Urothelium cell line (cell line): Measurements from ENCODE around the gene MAD2L1BP.
"Not testable (repeated sequence)": the region's sequence is repeated elsewhere in the genome, so short reads cannot be mapped to it uniquely, and the experiment has no call there.

ENCODE experiments used
- DNase-seq: peaks from one replicate; pipeline ENCODE4 v3.0.0; 2011; ENCODE audit warnings: low spot score, mixed read lengths
- FAIRE-seq: peaks from 2 replicates; lab custom pipeline; 2011; peaks lifted over from hg19 to GRCh38; lab: Jason Lieb, UNC

Gene MAD2L1BP

DNA sequence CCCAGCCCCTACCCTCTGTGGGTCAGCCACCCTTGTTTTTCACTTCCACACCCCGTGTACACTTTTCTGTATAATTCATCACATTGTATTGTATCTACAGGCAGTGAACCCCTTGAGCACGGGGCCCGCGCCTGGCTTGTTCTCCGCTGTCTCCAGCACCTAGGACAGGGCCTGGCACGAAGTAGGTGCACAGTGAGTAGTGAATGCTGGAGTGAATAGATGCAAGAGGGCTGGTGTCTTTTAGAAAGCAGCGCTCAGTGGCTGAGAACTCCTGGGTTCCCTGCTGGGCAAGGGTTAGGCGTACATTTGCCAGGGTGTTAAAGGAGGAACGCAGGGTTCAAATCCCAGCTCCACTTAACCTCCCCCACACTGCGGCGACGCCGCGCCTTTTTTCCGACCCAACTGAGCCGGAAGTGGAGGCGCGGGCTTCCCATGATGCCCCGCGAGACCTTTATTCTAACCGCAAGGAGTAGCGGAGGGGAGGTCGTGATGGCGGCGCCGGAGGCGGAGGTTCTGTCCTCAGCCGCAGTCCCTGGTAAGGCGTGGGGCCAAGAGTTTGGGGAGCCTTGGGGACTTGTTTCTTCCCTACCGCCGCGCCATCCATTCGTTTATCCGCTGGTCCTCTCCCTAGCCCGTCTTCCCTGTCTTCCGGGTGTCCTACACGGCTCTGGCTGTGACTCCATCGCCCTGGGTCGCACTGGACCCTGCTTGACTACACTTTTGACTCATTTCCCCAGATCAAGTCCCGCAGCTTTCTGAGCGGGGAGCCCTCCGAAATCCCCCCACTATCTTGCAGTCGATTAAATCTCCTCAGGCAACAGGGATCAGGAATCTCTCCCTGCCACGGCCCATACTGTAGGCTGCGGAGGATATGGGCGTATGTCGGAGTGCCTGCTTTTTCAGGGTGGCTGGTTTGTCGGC is at the start of gene MAD2L1BP:
Gene MAD2L1BP (plus strand): TSS at position 454 of the 921 bp plus-strand sequence. CDS start 36 bp downstream, at position 490.
- DNase-seq, result peak; percentile 85

GRCh38 chr6:43588194-43588593 is 47.4 kb upstream of the MAD2L1BP start:
- no peak for DNase-seq
- FAIRE-seq, result no peak

More for the DNA sequence above, at the start of gene MAD2L1BP:
- no peak for FAIRE-seq

DNA sequence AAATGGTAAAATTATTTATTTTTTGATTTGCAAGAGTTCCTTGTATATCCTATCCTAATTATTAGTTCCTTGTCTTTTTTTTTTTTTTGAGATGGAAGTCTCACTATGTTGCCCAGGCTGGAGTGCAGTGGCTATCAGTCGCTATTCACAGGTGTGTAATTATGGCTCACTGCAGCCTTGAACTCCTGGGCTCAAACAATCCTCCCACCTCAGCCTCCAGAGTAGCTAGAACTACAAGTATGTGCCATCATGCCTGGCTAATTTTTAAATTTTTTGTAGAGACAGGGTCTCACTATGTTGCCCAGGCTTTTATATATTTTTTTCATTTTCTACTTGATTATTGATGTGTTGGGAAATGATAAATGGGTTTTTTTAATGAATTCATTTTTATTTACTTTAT is 46.1 kb upstream of the MAD2L1BP start:
- FAIRE-seq, DNase-seq: not testable (repeated sequence)

GRCh38 chr6:43593938-43594337 is 41.7 kb upstream of the MAD2L1BP start:
- FAIRE-seq (no peak), DNase-seq (no peak)

DNA sequence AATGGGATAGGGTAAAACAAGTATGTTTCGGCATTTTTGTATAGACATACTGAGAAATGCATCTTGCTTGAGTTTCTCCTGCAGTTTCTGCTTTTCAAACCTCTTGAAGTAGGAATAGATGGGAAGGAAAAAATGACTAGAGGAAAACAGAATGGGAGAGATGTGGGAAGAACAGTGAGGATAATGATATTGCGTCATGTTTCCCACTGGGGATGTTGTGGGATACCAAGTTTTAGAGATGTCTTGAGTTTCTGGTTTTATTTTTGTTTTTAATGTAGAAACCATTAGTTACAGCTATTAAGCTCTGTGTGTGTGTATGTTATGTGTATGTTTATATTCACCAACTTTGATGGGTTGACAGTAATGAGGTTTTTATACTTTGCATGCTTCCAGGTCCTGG is 35.0 kb upstream of the MAD2L1BP start:
- FAIRE-seq (no peak), DNase-seq (no peak)

- no peak for FAIRE-seq
- DNase-seq, result no peak
These were observed 31.5 kb upstream of the MAD2L1BP start for GRCh38 chr6:43604174-43604573.

DNA sequence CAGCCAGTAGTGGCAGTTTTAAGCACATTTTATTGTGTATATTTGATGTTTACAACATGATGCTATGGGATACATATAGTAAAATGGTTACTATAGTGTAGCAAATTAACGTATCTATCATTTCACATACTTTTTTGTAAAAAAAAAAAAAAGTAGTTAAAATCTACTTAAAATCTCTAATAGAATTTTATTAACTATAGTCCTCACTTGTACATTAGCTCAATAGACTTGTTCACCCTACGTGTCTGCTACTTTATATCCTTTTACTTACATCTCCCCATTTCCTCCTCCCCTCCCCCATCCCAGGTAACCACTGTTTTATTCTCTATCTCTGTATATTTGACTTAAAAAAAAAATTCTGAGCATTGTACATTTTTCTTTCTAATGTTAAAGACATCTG is 29.6 kb upstream of the MAD2L1BP start:
- DNase-seq, result no peak
- FAIRE-seq, result no peak

DNA sequence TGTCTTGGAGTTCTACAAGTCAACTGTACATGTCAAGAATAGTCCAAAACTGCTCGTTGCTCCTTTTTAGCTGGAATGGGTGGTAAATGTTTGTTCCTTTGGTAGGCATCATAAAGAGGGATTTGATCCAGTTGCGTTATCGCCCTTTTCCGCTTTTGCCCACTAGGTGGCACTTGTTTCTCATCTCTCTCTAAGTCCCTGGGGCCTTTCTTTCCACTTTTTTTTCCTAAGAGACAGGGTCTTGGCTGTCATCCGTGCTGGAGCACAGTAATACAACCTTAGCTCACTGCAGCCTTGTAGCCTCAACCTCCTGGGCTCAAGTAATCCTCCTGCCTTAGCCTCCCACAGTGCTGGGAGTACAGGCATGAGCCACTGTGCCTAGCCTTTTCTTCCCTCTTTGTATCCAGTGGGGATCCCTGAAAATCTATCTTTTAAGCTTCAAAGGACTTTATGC is 27.3 kb upstream of the MAD2L1BP start:
- DNase-seq, result peak; percentile 65
- FAIRE-seq, result no peak

GRCh38 chr6:43608807-43609206 is 26.8 kb upstream of the MAD2L1BP start:
- FAIRE-seq, result no peak
- DNase-seq, result no peak

GRCh38 chr6:43609402-43609801 is 26.2 kb upstream of the MAD2L1BP start:
- FAIRE-seq, result no peak

DNA sequence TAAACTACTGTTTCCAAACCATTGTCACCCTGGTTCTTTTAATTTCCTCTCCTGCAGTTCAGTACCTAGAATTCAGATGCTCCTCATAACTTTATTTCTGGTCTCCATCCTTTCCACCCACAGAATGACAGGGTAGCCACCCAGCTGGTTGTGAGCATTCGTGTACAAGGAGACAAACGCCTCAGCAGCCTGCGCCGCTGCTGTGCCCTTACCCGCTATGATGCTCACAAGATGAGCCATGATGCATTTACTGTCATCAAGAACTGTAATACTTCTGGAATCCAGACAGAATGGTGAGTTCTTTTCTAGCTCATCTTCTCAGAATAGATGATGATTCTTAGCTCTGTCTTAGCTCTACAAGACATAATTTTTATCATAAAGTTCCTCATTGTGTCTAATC is 25.2 kb upstream of the MAD2L1BP start:
- no peak for FAIRE-seq
- no peak for DNase-seq

More at GRCh38 chr6:43609402-43609801, 26.2 kb upstream of the MAD2L1BP start:
- DNase-seq, result no peak

DNA sequence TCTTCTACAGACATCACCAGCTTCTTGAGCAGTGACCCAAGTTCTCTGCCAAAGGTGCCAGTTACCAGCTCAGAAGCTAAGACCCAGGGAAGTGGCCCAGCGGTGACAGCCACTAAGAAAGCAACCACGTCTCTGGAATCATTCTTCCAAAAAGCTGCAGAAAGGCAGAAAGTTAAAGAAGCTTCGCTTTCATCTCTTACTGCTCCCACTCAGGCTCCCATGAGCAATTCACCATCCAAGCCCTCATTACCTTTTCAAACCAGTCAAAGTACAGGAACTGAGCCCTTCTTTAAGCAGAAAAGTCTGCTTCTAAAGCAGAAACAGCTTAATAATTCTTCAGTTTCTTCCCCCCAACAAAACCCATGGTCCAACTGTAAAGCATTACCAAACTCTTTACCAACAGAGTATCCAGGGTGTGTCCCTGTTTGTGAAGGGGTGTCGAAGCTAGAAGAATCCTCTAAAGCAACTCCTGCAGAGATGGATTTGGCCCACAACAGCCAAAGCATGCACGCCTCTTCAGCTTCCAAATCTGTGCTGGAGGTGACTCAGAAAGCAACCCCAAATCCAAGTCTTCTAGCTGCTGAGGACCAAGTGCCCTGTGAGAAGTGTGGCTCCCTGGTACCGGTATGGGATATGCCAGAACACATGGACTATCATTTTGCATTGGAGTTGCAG is 21.8 kb upstream of the MAD2L1BP start:
- no peak for FAIRE-seq

DNA sequence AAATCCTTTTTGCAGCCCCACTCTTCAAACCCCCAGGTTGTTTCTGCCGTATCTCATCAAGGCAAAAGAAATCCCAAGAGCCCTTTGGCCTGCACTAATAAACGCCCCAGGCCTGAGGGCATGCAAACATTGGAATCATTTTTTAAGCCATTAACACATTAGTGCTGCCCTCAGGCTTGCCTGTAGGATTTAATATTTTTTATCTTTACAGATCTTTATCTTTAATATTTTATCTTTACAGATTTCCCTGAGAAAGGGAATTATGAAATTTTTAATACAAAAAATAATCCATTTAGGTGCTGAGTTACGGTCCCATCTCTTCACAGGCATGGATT is 21.3 kb upstream of the MAD2L1BP start:
- DNase-seq (no peak), FAIRE-seq (no peak)

More for the DNA sequence above, 21.8 kb upstream of the MAD2L1BP start:
- no peak for DNase-seq

- FAIRE-seq (no peak), DNase-seq (no peak)
These were observed 18.7 kb upstream of the MAD2L1BP start for GRCh38 chr6:43616725-43617472.

GRCh38 chr6:43621078-43621835 is 14.4 kb upstream of the MAD2L1BP start:
- DNase-seq (no peak), FAIRE-seq (no peak)

- DNase-seq (no peak), FAIRE-seq (no peak)
These were observed 13.8 kb upstream of the MAD2L1BP start for GRCh38 chr6:43621836-43622180.

DNA sequence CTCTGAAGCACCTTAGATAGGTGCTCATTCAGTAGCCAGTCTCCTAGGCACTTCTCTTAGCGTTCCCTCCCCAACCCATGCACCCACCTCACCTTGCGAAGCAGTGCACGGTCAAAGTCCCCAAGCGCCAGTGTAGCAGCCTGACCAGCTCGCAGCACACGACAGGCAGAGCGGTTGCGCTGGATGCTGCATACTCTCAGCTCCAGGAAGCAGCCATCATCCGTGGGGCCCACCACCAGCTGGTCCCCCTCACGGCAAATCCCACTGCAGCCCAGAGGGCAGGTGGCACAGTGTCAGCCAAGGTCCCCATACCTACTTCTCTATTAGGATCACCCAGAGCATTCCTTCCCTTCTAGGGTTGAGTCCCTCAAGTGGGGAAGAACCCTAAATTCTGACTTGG is 13.1 kb upstream of the MAD2L1BP start:
- FAIRE-seq (no peak), DNase-seq (no peak)

GRCh38 chr6:43623880-43624785 is 11.5 kb upstream of the MAD2L1BP start:
- FAIRE-seq, result no peak
- DNase-seq, result no peak

- FAIRE-seq, result no peak
These were observed 10.8 kb upstream of the MAD2L1BP start for GRCh38 chr6:43624786-43625288.

More at GRCh38 chr6:43624786-43625288, 10.8 kb upstream of the MAD2L1BP start:
- DNase-seq, result no peak
